Activated CD8-positive, alpha-beta memory T cell treated with anti-CD3 and anti-CD28 coated beads for 24 hours (primary cell): ENCODE measurements around the gene HOXC13.

Experiments used
- DNase-seq: peaks from one replicate; pipeline ENCODE4 v3.0.0-alpha.2; 2020

The HOXC13 gene

GRCh38 chr12:53971129-53971528 is 32.5 kb downstream of the HOXC13 start:
- DNase-seq: no peak

- DNase-seq: no peak
These were observed 33.1 kb downstream of the HOXC13 start for GRCh38 chr12:53971686-53972085.

DNA sequence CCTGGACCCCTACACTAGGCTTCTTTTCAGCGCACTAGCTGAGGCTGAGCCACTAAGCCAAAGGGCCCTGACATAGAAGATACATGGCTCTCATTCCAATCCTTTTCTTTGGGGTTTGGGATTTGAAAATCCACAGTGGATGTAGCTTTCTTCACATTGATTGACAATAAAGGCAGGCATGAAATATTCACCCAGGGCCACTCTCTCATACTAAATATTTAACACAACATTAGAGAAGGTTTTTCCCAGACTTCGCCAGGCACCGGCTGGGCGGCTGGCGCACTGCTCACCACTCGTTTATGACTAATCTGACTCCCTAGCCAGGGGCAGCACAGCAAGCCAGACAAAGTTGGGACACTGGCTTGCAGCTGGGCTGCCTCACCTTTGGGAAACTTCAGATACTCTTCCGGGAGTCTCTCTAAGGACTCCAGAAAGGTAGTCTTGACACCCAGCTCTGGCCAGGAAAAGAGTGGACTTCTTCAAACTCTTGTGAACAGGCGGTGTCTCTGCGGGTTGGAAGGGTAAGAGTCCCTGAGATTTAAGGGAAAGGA is 33.6 kb downstream of the HOXC13 start:
- no peak for DNase-seq

DNA sequence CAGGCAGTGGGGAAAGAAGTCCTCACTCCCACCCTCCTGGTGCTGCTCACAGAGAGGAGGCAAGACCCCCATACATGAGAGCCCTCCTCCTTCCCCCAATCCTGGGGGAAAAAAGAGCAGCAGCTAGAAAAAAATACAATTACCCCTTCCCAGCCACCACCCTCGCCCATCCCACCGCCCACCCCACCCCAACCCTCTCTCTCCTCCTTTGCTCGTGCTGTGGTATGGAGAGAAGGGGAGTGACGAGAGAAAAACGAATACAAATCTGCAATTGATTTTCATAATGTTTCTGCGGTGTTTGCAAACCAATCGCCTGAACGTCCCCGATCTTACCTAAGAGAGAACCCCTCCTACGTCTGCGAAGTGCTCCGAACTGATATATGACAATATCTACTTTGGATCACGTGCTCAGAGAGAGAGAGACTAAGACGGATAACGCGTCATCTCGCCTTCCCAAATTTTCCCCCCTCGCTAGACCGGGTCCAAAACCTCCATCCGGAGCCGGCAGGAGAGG is 34.1 kb downstream of the HOXC13 start, which contains the start of gene HOXC11:
Gene HOXC11, plus strand, starts transcription at position 405 of the 514 bp plus-strand sequence. CDS start 116 bp downstream, outside the sequence.
- DNase-seq: no peak

DNA sequence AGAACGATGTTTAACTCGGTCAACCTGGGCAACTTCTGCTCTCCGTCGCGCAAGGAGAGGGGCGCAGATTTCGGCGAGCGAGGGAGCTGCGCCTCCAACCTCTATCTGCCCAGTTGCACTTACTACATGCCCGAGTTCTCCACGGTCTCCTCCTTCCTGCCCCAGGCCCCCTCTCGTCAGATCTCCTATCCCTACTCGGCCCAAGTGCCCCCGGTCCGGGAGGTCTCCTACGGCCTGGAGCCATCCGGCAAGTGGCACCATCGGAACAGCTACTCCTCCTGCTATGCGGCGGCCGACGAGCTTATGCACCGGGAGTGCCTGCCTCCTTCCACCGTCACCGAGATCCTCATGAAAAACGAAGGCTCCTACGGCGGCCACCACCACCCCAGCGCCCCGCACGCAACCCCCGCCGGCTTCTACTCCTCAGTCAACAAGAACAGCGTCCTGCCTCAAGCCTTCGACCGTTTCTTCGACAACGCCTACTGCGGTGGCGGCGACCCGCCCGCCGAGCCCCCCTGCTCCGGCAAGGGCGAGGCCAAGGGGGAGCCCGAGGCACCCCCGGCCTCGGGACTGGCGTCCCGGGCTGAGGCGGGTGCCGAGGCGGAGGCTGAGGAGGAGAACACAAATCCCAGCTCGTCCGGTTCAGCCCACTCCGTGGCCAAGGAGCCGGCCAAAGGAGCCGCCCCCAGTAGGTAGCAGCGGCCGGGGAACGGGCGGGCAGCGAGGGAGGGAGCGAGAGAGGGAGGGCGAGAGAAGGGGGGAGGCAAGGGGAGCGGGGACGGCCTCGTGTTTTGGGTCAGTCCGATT is 34.8 kb downstream of the HOXC13 start:
- peak; percentile 63 for DNase-seq

DNA sequence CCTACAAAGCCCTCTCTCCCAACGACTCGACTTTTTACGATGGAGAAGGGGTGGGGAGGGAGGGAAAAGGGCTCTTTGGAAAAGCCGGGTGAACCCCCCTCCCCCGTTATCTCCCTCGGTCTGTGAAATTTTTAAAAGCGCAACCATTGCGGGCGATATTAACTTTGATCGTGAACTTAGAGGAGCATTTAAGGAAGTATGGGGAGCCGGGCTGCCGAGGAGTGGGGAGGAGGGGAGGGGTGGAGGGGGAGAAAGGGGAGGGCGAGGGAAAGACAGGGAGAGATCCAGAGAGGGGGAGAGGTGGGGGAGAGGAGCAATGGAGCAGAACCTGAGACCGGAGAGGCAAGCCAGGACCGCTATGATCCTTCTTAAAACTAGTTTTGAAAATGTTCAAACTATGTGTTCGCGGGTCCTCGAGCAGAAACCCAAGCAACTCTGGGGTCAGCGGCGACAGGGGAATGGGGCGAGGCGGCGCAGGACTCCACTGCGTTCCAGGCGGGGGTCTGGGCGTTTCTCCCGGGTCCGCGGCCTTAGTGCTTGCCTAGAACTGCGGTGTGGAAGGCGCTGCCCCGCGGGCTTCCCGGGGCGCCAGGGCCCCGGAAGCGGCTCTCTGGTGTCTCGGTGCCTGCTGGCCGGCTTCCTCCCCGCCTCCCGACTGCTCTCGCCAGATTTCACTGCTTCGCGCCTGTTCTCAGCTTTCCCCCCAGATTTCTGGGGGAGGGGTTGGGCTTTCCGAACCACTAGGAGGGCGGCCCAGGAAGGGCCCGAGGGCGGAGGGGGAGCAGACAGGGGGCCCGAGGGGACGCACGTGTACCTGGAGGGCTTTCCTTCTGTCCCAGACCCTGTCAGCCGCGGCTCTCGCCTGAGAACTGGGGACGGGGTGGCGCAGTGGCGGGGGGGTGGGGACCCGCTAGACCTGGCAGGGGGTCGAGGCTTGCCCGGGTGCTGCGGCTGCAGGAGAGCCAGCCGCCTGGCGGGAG is 35.7 kb downstream of the HOXC13 start, which contains the start of gene HOTAIR:
Gene HOTAIR, minus strand, starts transcription at position 871 of the 980 bp plus-strand sequence.
- peak; percentile 70 for DNase-seq

GRCh38 chr12:53975064-53975471 is 36.4 kb downstream of the HOXC13 start:
- no peak for DNase-seq

- no peak for DNase-seq
These were observed 37.0 kb downstream of the HOXC13 start for GRCh38 chr12:53975479-53976152.

DNA sequence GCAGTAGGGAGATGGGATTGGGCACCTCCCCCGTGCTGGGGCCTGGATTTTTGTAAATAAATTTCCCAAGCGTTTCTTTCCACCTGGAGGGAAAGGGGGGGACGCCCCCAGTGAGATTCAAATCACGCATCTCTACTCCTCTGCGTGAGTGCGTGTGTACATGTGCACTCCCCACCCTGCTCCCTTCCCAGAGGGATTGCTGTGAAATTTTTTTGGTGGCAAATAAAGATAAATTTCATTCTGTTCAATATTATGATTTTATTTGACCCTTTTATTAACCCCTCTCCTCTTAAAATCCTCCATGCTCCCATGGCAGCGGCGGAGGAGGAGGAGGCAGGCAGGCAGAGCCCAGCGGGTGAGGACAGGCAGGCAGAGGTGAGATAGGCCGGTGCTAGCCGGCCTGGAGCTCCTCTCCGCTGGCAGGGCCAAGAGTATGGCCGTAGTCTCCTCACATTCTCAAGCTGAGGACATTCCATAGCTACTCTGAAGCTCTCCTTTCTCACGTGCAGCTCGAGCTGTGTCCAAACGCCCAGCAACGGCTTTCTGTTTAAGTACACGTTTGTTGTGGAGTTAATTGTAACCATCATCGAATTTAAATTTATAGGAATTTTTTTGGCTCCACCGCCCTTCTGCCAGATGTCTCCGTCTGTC is 37.7 kb downstream of the HOXC13 start:
- no peak for DNase-seq

DNA sequence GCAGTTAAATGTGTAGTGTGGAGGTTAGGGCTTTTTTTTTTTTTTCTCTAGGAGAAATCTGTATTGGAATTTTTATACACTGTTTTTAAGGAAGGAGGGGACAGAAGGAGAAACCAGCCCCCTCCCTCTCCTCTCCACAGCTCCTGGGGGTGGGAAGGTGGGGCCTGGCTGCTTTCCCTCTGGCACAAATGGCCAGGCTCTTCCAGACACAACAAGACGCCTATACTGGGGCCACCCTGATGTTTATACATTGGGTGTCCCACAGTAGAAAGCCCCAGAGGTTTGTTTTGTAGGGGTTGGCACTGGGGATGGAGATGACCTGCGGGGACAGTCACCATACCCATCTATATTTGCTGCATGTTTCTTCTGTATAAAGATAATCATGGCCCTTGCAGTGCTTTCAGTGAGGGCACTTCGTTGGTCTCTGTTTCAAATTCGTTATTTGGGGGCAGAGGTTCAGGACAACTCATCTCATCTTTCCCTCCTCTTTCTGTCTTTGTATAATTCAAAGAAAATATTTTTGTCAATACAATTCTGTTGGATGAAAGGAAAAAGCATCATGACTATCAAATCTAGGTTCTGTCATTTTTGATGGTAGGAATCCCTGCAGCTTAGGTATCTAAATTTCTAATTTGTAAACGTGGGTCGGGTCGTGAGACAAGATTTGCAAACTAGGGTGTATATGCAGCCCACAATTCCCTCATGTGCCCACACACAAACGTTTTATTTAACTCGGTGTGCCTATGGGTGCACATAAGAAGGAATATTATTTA is 38.4 kb downstream of the HOXC13 start:
- no peak for DNase-seq

DNA sequence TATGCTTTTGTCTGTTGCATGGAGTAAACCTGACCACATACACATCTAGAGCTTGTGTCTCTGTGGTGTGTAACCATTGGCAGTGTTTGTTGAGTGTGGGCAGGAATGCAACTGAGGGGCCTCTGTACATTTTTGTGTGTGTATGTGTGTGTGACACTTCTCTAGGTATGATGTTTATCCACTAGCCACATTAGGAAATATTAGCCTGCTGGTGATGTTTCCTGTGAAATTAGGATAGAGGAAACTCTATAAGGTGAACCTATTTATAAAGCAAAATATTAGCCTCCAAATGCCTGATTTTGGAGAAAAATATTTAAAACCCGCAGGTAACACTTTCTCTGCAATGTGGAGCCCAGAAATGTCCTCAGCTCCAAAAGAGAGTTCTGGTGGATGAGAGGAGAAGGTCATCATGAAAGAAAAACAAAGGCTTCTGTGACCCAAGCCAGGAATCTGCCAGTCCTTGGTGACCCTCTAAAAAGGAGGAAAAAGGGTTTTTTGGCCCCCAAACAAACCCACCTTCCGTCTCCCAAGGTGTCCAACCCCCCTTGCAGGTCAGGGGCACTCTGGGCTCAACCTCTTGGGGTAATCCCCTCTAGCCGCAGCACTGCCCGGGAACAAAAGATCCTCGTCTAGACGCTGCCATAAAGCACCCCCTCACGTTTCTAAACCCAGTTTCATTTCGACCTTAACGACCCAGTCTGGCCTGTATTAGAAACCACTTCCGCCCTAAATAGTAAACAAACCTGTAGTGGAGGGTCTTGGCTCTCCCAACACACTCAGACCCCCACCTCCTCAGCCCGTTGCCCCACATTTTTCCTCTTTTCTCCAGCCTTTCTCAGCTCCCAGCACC is 39.2 kb downstream of the HOXC13 start:
- DNase-seq: no peak

DNA sequence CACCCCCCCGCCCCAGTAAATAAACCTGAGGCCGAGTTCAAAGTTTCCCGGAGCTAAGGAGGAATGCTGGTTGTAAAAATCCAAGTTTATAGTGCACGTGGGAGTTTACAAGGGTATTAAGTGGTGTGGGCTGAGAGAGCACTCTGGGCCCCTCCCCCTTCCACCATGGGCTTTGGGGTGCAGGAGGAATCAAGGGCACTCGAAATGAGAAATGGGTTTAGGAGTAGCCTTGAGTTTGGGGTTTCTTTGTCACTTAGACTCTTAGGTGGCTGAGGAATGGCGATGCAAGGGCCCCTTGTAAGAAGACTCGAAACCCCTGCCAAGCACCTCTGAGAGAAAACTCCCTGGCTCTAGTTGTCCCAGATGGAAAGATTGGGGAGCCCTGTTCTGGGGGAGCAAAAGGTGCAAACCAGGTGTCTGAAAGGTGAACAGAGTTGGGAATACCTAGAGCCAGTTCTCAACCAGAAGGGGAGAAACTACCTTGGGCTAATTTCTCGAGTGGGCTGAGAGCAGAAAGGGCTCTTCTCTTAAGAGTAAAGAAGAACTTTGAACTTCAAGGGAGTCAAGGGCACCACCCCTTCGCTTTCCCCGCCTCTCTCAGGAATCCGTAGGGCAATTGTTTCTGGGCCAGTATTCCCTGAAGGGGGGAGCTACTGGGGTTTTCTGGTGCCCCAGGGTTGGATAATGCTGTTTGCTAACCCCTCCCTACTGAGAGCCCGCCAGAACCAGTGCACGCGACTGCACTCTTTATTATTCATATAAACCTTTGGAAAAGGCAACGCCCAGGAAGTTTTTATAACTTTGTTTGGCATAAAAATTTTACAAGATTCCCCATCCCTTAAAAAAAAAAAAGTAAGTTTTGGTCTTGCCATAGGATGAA is 40.1 kb downstream of the HOXC13 start:
- no peak for DNase-seq

GRCh38 chr12:53980104-53980801 is 41.6 kb downstream of the HOXC13 start:
- no peak for DNase-seq

- no peak for DNase-seq
These were observed 42.3 kb downstream of the HOXC13 start for GRCh38 chr12:53980802-53981496.

DNA sequence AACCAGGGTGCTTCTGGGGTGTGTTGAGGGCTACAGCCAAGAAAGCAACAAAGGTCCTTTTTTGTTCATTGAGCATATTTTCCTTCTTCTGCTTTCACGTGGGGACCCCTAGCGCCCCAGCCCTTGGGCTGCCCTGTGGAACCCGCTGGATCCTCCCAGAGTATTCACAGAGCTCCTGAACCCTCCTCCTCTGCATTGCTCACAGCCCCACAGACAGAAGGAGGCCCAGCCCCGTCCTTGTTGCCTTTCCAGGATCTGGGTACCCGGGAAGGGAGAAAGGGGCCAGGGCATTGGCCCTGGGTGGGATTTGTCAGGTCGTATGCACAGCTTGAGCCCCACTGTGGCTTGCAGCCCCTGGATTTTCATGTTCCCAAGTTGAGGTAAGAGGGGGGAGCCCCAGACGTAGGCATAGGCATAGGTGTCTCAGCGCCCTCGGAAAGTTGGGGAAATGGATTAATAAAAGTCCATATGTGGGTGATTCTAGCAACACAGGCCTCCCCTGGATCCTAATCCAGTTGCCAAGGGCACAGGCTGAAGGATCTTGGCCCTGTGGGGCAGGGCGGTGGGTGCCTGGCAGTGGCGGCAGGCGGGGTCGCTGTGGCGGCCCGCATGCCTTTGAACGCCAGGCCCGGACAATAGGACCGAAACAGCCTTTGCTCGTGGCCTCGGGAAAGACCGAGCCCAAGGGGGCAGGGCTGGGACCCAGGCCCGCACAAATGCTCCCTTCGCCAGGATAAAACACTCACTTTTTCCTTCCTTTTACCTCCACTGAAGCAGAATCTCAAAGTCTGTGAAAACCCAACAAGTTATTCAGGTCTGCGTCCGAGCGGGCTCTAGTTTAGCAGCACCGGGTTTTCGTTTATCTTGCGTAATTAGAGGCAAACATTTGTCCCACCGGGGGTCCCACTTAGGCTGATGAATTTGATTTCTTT is 43.3 kb downstream of the HOXC13 start:
- DNase-seq: no peak
